Keratinocyte (primary cell): ENCODE measurements around the gene MAD1L1. TPM values are rescaled to one million over a fixed set of nuclear protein-coding genes. Genes with fewer than 3 reads are reported as not detected.

Source experiments
- DNase-seq: peaks from one replicate; pipeline ENCODE4 v3.0.0-alpha.2; 2011; ENCODE audit warnings: low read depth, missing footprints, low spot score
- FAIRE-seq: peaks from 2 replicates; lab custom pipeline; 2011; peaks lifted over from hg19 to GRCh38; lab: Jason Lieb, UNC
- H2AFZ ChIP-seq: 2 replicates; pipeline ENCODE4 v1.6.0; 2012; ENCODE audit warnings: low read length, control low read depth, inconsistent platforms; ENCODE audit not compliant: control insufficient read depth
- H3K27ac ChIP-seq: 2 replicates; pipeline ENCODE4 v1.5.1; 2011; ENCODE audit warnings: low read length; ENCODE audit not compliant: control insufficient read depth, insufficient read depth
- H3K27me3 ChIP-seq: 3 replicates; pipeline ENCODE4 v1.6.0; 2011; ENCODE audit warnings: low read length; ENCODE audit not compliant: control insufficient read depth, insufficient read depth; ENCODE audit errors: extremely low read depth
- H3K36me3 ChIP-seq, 2 experiments: 2 replicates in 1 of 2; 3 replicates in 1 of 2; pipeline ENCODE4 v1.5.1; 2011; ENCODE audit warnings: low read length in 2 of 2, mild to moderate bottlenecking in 1 of 2; ENCODE audit not compliant: control insufficient read depth in 2 of 2, insufficient read depth in 2 of 2; ENCODE audit errors: extremely low read depth in 1 of 2
- H3K4me1 ChIP-seq: 3 replicates; pipeline ENCODE4 v1.5.1; 2011; ENCODE audit warnings: low read length; ENCODE audit not compliant: control insufficient read depth, insufficient read depth; ENCODE audit errors: extremely low read depth
- H3K4me2 ChIP-seq: 3 replicates; pipeline ENCODE4 v1.6.0; 2011; ENCODE audit warnings: low read depth, low read length; ENCODE audit not compliant: control insufficient read depth, insufficient read depth; ENCODE audit errors: extremely low read depth
- H3K4me3 ChIP-seq, 3 experiments: fragments of 200-600 bp in 1 of 3; sonication (generic) in 1 of 3; 2 replicates in 2 of 3; 3 replicates in 1 of 3; pipeline ENCODE4 v1.5.1; 2011 to 2016; ENCODE audit warnings: low read length in 3 of 3, mild to moderate bottlenecking in 3 of 3, control low read depth in 2 of 3, inconsistent platforms in 1 of 3, low read depth in 1 of 3, mixed read lengths in 1 of 3, mixed run types in 1 of 3, moderate library complexity in 1 of 3; ENCODE audit not compliant: control insufficient read depth in 2 of 3, insufficient read depth in 2 of 3; ENCODE audit errors: extremely low read depth in 1 of 3
- H3K79me2 ChIP-seq: 2 replicates; pipeline ENCODE4 v1.6.0; 2012; ENCODE audit warnings: low read length; ENCODE audit not compliant: control insufficient read depth, insufficient read depth
- H3K9ac ChIP-seq: 3 replicates; pipeline ENCODE4 v1.6.0; 2011; ENCODE audit warnings: low read length; ENCODE audit not compliant: control insufficient read depth, insufficient read depth; ENCODE audit errors: extremely low read depth
- H3K9me1 ChIP-seq: 3 replicates; pipeline ENCODE4 v1.6.0; 2011; ENCODE audit warnings: low read length; ENCODE audit not compliant: control insufficient read depth, insufficient read depth; ENCODE audit errors: extremely low read depth
- H3K9me3 ChIP-seq: 2 replicates; pipeline ENCODE4 v1.5.1; 2012; ENCODE audit warnings: low read depth, low read length; ENCODE audit not compliant: control insufficient read depth
- H4K20me1 ChIP-seq: 3 replicates; pipeline ENCODE4 v1.6.0; 2011; ENCODE audit warnings: low read length; ENCODE audit not compliant: control insufficient read depth, insufficient read depth; ENCODE audit errors: extremely low read depth
- EZH2 ChIP-seq: IDR thresholded peaks from one replicate; pipeline ENCODE4 v1.6.1; 2012; ENCODE audit warnings: inconsistent platforms, mild to moderate bottlenecking, low read length, moderate library complexity
- dilution Hi-C: fragments of 300-500 bp; cut with MboI; formaldehyde crosslinking; loops from one replicate; pipeline ENCODE4 v1.7.0; 2020; ENCODE audit warnings: low sequenced_read_pairs; ENCODE audit not compliant: extremely low pct_ligation_motif_present
- polyA plus RNA-seq, 5 experiments: library from polyadenylated mRNA; depleted of rRNA in 3 of 5; stranded (reverse) in 3 of 5; stranded (forward) in 1 of 5; unstranded in 1 of 5; fragments of >200 nt; gene quantifications; 1 replicate in 1 of 5; 2 replicates in 3 of 5; 3 replicates in 1 of 5; pipeline versions ENCODE4 v1.2.1 to v1.2.3, GENCODE V29; 2011 to 2012; ENCODE audit warnings: missing spikeins in 2 of 5, low read depth in 1 of 5, low replicate concordance in 1 of 5
- TF ChIP-seq, protein P1 (sequence below), 3 experiments: IDR thresholded peaks in 1 of 3; conservative IDR thresholded peaks in 1 of 3; optimal IDR thresholded peaks in 1 of 3; 2 replicates in 2 of 3; 3 replicates in 1 of 3; pipeline versions ENCODE3 to v1.5.1; 2011; ENCODE audit warnings: low read length in 3 of 3, mild to moderate bottlenecking in 3 of 3, moderate library complexity in 2 of 3, control low read depth in 1 of 3, inconsistent platforms in 1 of 3; ENCODE audit not compliant: insufficient read depth in 2 of 3; ENCODE audit errors: extremely low read depth in 1 of 3

Gene MAD1L1
- polyA plus RNA-seq, 1 donor (not counting 4 experiments of a cell fraction or from before 2014, with no cell fraction given): 18.0 TPM

DNA sequence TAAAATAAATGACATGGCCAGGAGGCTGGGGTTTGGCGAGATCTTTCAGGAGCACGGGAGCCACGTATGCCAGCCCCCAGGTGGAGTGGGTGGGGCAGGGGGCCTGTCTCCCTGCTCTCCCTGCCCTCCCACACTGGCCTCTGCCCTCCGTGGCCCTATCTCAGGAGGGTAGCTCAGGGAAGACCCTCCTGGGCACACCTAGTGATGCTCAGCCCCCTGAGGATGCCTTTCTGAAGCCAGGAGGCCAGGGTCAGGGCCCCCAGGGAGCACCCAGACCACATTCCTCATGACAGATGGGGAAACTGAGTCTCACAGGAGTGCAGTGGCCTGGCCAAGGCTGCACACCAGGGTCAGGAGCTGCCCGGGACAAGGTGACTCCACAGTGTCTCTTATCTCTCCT, 339.3 kb downstream of the MAD1L1 start:
- H2AFZ ChIP-seq: no peak overlapping the region
- peaks cover 2% of the 10 kb centered on the region for H3K9me3 ChIP-seq
- H3K9me1 ChIP-seq: no peaks in the 10 kb centered on the region
- no peaks in the 10 kb centered on the region for H4K20me1 ChIP-seq
- H3K4me2 ChIP-seq: no peak overlapping the region
- TF ChIP-seq, protein P1, sequence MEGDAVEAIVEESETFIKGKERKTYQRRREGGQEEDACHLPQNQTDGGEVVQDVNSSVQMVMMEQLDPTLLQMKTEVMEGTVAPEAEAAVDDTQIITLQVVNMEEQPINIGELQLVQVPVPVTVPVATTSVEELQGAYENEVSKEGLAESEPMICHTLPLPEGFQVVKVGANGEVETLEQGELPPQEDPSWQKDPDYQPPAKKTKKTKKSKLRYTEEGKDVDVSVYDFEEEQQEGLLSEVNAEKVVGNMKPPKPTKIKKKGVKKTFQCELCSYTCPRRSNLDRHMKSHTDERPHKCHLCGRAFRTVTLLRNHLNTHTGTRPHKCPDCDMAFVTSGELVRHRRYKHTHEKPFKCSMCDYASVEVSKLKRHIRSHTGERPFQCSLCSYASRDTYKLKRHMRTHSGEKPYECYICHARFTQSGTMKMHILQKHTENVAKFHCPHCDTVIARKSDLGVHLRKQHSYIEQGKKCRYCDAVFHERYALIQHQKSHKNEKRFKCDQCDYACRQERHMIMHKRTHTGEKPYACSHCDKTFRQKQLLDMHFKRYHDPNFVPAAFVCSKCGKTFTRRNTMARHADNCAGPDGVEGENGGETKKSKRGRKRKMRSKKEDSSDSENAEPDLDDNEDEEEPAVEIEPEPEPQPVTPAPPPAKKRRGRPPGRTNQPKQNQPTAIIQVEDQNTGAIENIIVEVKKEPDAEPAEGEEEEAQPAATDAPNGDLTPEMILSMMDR (optimal IDR thresholded peaks at IDR 0.05 in 1 of 3, IDR thresholded peaks at IDR 0.05 in 1 of 3, conservative IDR thresholded peaks at IDR 0.05 in 1 of 3; ENCODE audit: extremely low read depth in 1 of 3, insufficient read depth in 2 of 3, low read length in 3 of 3): no peak
- no peak for TF ChIP-seq EZH2
- DNase-seq: no peak
- no peaks in the 10 kb centered on the region for H3K27me3 ChIP-seq
- FAIRE-seq: no peak
- H3K4me3 ChIP-seq: no peak overlapping the region
- dilution Hi-C loops: no loop called here
- no peak overlapping the region for H3K9ac ChIP-seq
- peaks cover 5 to 14% of the 10 kb centered on the region in 2 experiments for H3K36me3 ChIP-seq
- no peak overlapping the region for H3K27ac ChIP-seq
- H3K79me2 ChIP-seq: no peaks in the 10 kb centered on the region
- H3K4me1 ChIP-seq: no peaks in the 10 kb centered on the region

DNA sequence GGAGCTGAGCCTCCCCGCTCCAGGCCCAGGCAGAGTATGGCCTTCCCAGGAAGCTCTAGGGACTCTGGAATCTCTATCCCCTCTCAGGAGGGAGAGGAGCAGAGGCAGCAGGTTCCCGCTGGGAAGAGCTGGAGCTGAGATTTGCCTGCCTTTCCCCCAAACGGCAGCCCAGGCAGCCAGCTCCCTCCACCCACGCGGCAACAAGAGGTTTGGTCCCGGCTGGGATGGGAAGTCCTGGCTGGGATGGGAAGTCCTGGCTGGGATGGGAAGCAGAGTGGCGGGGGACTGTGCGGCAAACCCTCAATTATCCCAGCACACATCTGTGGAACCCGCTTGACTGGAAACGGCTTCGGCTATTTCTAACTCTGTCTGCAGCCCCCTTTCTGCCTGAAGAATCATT, 339.7 kb downstream of the MAD1L1 start:
- FAIRE-seq: no peak
- H3K9me3 ChIP-seq: peaks cover 3% of the 10 kb centered on the region
- no peaks in the 10 kb centered on the region for H3K4me1 ChIP-seq
- no peak overlapping the region for H3K9ac ChIP-seq
- no peak for TF ChIP-seq EZH2
- TF ChIP-seq, protein P1 (optimal IDR thresholded peaks at IDR 0.05 in 1 of 3, IDR thresholded peaks at IDR 0.05 in 1 of 3, conservative IDR thresholded peaks at IDR 0.05 in 1 of 3; ENCODE audit: extremely low read depth in 1 of 3, insufficient read depth in 2 of 3, low read length in 3 of 3): no peak
- H3K9me1 ChIP-seq: no peaks in the 10 kb centered on the region
- no peak overlapping the region for H3K27ac ChIP-seq
- H3K4me2 ChIP-seq: no peak overlapping the region
- no peak overlapping the region for H2AFZ ChIP-seq
- peaks cover 1 to 14% of the 10 kb centered on the region in 2 experiments for H3K36me3 ChIP-seq
- no peaks in the 10 kb centered on the region for H3K27me3 ChIP-seq
- no peak overlapping the region for H3K4me3 ChIP-seq
- no peaks in the 10 kb centered on the region for H3K79me2 ChIP-seq
- no peak for DNase-seq
- dilution Hi-C loops: no loop called here
- no peaks in the 10 kb centered on the region for H4K20me1 ChIP-seq
